PC-9 (cell line): Measurements from ENCODE around the gene CAMTA1.

Experiments
- CTCF ChIP-seq: fragments of 200-600 bp; sonication (generic); conservative IDR thresholded peaks from 2 replicates; pipeline ENCODE4 v1.6.1; 2017; ENCODE audit warnings: mixed run types, antibody characterized with exemption, mild to moderate bottlenecking, moderate library complexity
- EZH2 ChIP-seq: fragments of 200-600 bp; sonication (generic); IDR thresholded peaks from 2 replicates; pipeline ENCODE4 v1.8.0; 2017; ENCODE audit warnings: antibody characterized with exemption, low read depth

GRCh38 chr1:7196036-7196911, 411.0 kb downstream of the CAMTA1 start:
- TF ChIP-seq CTCF (no peak), EZH2 (no peak)
